ENCODE results near the gene EHBP1L1.

DNA sequence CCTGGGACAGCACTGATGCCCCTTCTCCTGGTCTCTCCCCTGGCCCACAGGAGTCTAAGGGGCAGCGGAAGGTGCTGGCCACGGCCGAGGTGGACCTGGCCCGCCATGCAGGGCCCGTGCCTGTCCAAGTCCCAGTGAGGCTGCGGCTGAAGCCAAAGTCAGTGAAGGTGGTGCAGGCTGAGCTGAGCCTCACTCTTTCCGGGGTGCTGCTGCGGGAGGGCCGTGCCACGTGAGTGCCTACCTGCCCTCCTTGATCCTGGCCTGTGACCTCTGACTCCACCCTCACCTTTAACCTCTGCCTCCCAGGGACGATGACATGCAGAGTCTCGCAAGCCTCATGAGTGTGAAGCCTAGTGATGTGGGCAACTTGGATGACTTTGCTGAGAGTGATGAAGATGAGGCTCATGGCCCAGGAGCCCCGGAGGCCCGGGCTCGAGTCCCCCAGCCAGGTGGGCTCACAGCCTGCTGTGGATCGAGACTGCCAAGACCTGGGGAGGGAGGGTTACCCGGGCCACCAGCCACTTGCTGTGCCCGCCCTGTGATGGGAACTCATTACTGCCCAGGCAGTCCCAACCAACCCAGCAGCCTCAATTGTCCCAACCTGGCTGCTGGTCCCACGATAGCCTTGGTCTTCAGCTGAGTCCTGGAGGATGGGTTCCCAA lies 4.3 kb downstream of the EHBP1L1 start:
- TF ChIP-seq, protein P1, sequence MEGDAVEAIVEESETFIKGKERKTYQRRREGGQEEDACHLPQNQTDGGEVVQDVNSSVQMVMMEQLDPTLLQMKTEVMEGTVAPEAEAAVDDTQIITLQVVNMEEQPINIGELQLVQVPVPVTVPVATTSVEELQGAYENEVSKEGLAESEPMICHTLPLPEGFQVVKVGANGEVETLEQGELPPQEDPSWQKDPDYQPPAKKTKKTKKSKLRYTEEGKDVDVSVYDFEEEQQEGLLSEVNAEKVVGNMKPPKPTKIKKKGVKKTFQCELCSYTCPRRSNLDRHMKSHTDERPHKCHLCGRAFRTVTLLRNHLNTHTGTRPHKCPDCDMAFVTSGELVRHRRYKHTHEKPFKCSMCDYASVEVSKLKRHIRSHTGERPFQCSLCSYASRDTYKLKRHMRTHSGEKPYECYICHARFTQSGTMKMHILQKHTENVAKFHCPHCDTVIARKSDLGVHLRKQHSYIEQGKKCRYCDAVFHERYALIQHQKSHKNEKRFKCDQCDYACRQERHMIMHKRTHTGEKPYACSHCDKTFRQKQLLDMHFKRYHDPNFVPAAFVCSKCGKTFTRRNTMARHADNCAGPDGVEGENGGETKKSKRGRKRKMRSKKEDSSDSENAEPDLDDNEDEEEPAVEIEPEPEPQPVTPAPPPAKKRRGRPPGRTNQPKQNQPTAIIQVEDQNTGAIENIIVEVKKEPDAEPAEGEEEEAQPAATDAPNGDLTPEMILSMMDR (IDR thresholded peaks at IDR 0.05; ENCODE audit: low read depth, low read length, missing input control): no peak
- no peak for TF ChIP-seq SP1 (IDR thresholded peaks at IDR 0.05)
- no peak for TF ChIP-seq RAD21 (IDR thresholded peaks at IDR 0.05)
- TF ChIP-seq, protein P2, sequence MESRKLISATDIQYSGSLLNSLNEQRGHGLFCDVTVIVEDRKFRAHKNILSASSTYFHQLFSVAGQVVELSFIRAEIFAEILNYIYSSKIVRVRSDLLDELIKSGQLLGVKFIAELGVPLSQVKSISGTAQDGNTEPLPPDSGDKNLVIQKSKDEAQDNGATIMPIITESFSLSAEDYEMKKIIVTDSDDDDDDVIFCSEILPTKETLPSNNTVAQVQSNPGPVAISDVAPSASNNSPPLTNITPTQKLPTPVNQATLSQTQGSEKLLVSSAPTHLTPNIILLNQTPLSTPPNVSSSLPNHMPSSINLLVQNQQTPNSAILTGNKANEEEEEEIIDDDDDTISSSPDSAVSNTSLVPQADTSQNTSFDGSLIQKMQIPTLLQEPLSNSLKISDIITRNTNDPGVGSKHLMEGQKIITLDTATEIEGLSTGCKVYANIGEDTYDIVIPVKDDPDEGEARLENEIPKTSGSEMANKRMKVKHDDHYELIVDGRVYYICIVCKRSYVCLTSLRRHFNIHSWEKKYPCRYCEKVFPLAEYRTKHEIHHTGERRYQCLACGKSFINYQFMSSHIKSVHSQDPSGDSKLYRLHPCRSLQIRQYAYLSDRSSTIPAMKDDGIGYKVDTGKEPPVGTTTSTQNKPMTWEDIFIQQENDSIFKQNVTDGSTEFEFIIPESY (IDR thresholded peaks at IDR 0.05): no peak

Data from liver (tissue), 3 donors.